Mesangial cell (primary cell): ENCODE results near the gene RRM2. TPM values are rescaled to one million over a fixed set of nuclear protein-coding genes. Genes with fewer than 3 reads are reported as not detected.

Source experiments
- total RNA-seq: library from RNA; depleted of rRNA; stranded (reverse); fragments of >200 nt; gene quantifications from 2 replicates; pipeline ENCODE4 v1.2.3, GENCODE V29; 2015

The RRM2 gene
- 10.3 and 215 TPM in 2 replicates for total RNA-seq

GRCh38 chr2:10122500-10123280 lies at the start of gene RRM2:
Gene RRM2 (plus strand): TSS chr2:10122739. CDS start chr2:10122799, 60 bp downstream.

GRCh38 chr2:10079870-10080535 lies 42.5 kb upstream of the RRM2 start, which contains the start of gene CYS1:
Gene CYS1 (minus strand): TSS chr2:10080411. CDS start chr2:10080223, 188 bp downstream.

Other genes starting within 250 kb of the RRM2 start
- gene GRHL1, start 171.0 kb upstream of the RRM2 start, total RNA-seq, result 1.1 and 1.5 TPM in 2 replicates
- 6.7 and 18.5 TPM in 2 replicates for gene KLF11, start 79.2 kb upstream of the RRM2 start, total RNA-seq
- gene CYS1, start 42.3 kb upstream of the RRM2 start, total RNA-seq, result 3.4 and 16.9 TPM in 2 replicates
- 61.9 and 71.7 TPM in 2 replicates for gene HPCAL1, start 180.2 kb downstream of the RRM2 start, total RNA-seq